ENCODE results near the gene NSMF.

DNA sequence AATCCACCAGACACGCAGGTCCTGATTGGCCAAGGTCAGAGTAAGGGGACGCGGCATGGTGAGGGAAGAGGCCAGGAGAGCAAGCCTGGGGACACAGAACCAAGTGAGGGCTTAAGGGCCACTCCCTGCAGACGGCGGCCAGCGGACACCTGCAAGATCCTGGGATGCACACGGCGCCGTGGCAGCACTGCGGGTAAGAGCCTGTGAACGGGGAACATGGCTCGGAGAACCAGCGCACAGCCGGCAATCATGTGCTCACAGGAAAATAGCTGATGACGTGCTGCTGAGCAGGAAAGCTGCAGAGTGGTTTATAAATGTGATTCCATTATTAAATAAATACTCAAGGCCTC is 27.0 kb upstream of the NSMF start:
- TF ChIP-seq POLR2AphosphoS5 (IDR thresholded peaks at IDR 0.05) (no peak), CTCF (IDR thresholded peaks at IDR 0.05) (no peak), POLR2A (IDR thresholded peaks at IDR 0.05) (no peak)
